K562 (cell line): ENCODE results near the gene LIMD2. TPM values are rescaled to one million over a fixed set of nuclear protein-coding genes. Genes with fewer than 3 reads are reported as not detected.

Experiments used
- ARNT ChIP-seq, 2 experiments: fragments of 450-650 bp; IDR thresholded peaks; 2 replicates each; pipeline ENCODE4 v1.6.1; 2016; ENCODE audit warnings: mild to moderate bottlenecking in 1 of 2
- CEBPG ChIP-seq, 3 experiments: fragments of 200-800 bp in 1 of 3; sonication (Bioruptor generic) in 1 of 3; sonication (generic) in 1 of 3; formaldehyde crosslinking in 1 of 3; IDR thresholded peaks in 2 of 3; conservative IDR thresholded peaks in 1 of 3; 2 replicates each; pipeline versions ENCODE4 v1.6.1 to v1.8.0; 2016 to 2022; ENCODE audit warnings: missing compliant biosample characterization in 2 of 3, missing genetic modification characterization in 2 of 3, mild to moderate bottlenecking in 1 of 3, missing genetic modification reagents in 1 of 3
- DPF2 ChIP-seq: fragments of 450-650 bp; IDR thresholded peaks from 2 replicates; pipeline ENCODE4 v1.6.1; 2016
- HNRNPK ChIP-seq: fragments of 200-400 bp; formaldehyde crosslinking; IDR thresholded peaks from one replicate; pipeline ENCODE4 v1.6.1; 2018; ENCODE audit warnings: mild to moderate bottlenecking, low read depth, low read length; ENCODE audit not compliant: poor library complexity, severe bottlenecking
- LEF1 ChIP-seq: fragments of 450-650 bp; IDR thresholded peaks from 2 replicates; pipeline ENCODE4 v1.6.1; 2016; ENCODE audit warnings: mild to moderate bottlenecking
- MCM7 ChIP-seq, 2 experiments: fragments of 450-650 bp; IDR thresholded peaks; 2 replicates each; pipeline ENCODE4 v1.6.1; 2016 to 2018
- NFATC3 ChIP-seq: fragments of 450-650 bp; IDR thresholded peaks from 2 replicates; pipeline ENCODE4 v1.6.1; 2017; ENCODE audit warnings: mild to moderate bottlenecking
- NFIC ChIP-seq: fragments of 450-650 bp; IDR thresholded peaks from 2 replicates; pipeline ENCODE4 v1.6.1; 2017; ENCODE audit warnings: mild to moderate bottlenecking, inconsistent platforms
- PCBP1 ChIP-seq: fragments of 200-400 bp; formaldehyde crosslinking; IDR thresholded peaks from 2 replicates; pipeline ENCODE4 v1.6.1; 2018; ENCODE audit warnings: mild to moderate bottlenecking, low read depth, low read length; ENCODE audit not compliant: poor library complexity, severe bottlenecking
- PTRF ChIP-seq: fragments of 450-650 bp; IDR thresholded peaks from 2 replicates; pipeline ENCODE4 v1.6.1; 2016; ENCODE audit warnings: mild to moderate bottlenecking, missing genetic modification characterization, missing compliant biosample characterization
- RBM14 ChIP-seq: fragments of 200-400 bp; formaldehyde crosslinking; IDR thresholded peaks from 2 replicates; pipeline ENCODE4 v1.6.1; 2018; ENCODE audit warnings: low read depth, mild to moderate bottlenecking, low read length, moderate library complexity, borderline replicate concordance; ENCODE audit not compliant: insufficient read depth
- RCOR1 ChIP-seq, 2 experiments: IDR thresholded peaks; 2 replicates each; pipeline ENCODE4 v1.6.1; 2012; ENCODE audit warnings: low read depth in 2 of 2, low read length in 2 of 2, borderline replicate concordance in 1 of 2, improper control_type of control experiment in 1 of 2
- RFX7 ChIP-seq: fragments of 250-450 bp; sonication (Bioruptor Pico); IDR thresholded peaks from 2 replicates; pipeline ENCODE4 v1.5.1; 2021; ENCODE audit warnings: mild to moderate bottlenecking
- SRSF9 ChIP-seq: fragments of 200-400 bp; formaldehyde crosslinking; IDR thresholded peaks from 2 replicates; pipeline ENCODE4 v1.6.1; 2017; ENCODE audit warnings: low read depth, low read length, borderline replicate concordance
- UBTF ChIP-seq, 2 experiments: IDR thresholded peaks; 2 replicates each; pipeline ENCODE4 v1.6.1; 2012; ENCODE audit warnings: improper control_type of control experiment in 2 of 2, low read depth in 2 of 2, low read length in 2 of 2, borderline replicate concordance in 1 of 2
- ZNF518B ChIP-seq: fragments of 250-450 bp; sonication (Bioruptor Pico); IDR thresholded peaks from 2 replicates; pipeline ENCODE4 v1.5.0; 2021; ENCODE audit warnings: mild to moderate bottlenecking, moderate library complexity
- ZNF561 ChIP-seq: fragments of 450-650 bp; formaldehyde crosslinking; conservative IDR thresholded peaks from 2 replicates; pipeline ENCODE4 v1.4.0; 2020; ENCODE audit warnings: mild to moderate bottlenecking, moderate library complexity
- ZNF639 ChIP-seq, 2 experiments: fragments of 200-800 bp in 1 of 2; sonication (Bioruptor generic) in 1 of 2; sonication (generic) in 1 of 2; formaldehyde crosslinking in 1 of 2; IDR thresholded peaks in 1 of 2; conservative IDR thresholded peaks in 1 of 2; 2 replicates each; pipeline versions ENCODE4 v1.5.0 to v1.6.1; 2016 to 2020; ENCODE audit warnings: missing compliant biosample characterization in 1 of 2, missing genetic modification characterization in 1 of 2, missing genetic modification reagents in 1 of 2
- ZNF785 ChIP-seq: fragments of 250-450 bp; sonication (Bioruptor Pico); IDR thresholded peaks from 2 replicates; pipeline ENCODE4 v1.4.0; 2020; ENCODE audit warnings: mild to moderate bottlenecking
- polyA plus RNA-seq, 8 experiments: library from polyadenylated mRNA; depleted of rRNA in 4 of 8; stranded (reverse) in 5 of 8; unstranded in 3 of 8; fragments of >200 nt; fragmentation: Nextera tagmentation in 2 of 8; fragmentation: Illumina TruSeq in 1 of 8; extraction: Ambion mirVana in 2 of 8; extraction: Trizol in 1 of 8; gene quantifications; 2 replicates each; pipeline versions ENCODE4 v1.2.1 to v1.2.3, GENCODE V29; 2011 to 2014; ENCODE audit warnings: inconsistent platforms in 1 of 8, missing spikeins in 1 of 8
- total RNA-seq, 7 experiments: library from RNA; depleted of rRNA in 6 of 7; stranded (reverse); fragments of >200 nt in 6 of 7; fragmentation: Illumina TruSeq in 2 of 7; extraction: Trizol in 2 of 7; gene quantifications; 2 replicates each; pipeline versions ENCODE4 v1.2.1 to v1.2.3, GENCODE V29; 2011 to 2021; ENCODE audit warnings: low replicate concordance in 1 of 7

The LIMD2 gene
- total and polyA plus RNA-seq, 9 of the 15 experiments (the other 6 are each of a cell fraction or from before 2014, with no cell fraction given), result 0.07 to 11.2 (median 2.8) TPM

DNA sequence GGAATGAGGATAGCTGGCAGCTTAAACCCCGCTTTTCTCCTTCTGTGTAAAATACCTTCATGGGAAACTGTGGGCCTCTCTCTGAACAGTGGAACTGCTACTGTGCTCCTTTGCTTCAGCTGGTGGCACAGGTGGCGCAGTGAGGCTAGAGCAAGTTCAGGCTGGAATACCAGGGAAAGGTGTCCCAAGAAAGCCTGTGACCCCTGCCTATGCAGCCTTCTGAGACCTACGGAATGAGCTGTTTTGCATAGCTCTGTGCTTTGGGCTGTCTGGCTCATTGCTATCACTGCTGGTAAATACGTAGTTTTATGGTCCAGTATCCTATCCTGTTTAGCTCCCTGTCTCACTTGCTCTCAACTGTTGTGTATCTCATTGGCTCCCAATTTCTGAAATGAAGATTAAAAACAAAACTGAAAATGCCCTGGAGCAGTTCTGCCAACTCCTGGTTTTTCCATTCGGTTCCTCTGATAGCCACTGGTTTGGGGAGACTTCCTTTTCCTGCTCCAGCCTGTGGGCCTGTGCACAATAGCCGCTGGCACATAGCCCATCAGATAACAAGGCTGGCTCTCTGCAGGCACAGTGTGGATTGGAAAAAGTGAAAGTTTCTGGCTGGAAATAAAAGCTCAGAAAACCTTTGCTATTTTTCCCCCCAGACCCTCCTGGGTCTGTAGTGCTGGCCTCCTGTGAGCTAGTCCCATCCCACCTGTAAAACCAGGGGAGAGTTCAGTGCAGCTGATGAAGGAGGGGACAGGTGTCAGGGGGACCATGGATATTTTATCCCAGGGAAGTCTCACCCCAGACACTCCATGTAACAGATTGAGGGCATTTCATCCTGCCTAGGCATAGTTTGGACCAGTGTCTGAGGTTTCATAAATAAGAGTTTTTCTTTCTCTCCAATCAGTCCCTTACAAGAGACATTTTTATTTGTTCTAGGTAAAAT lies 24.0 kb downstream of the LIMD2 start (continued):
- peak in 1 of 2 experiments; percentile 56; a peak in 1 of 4 replicates for TF ChIP-seq RCOR1 (IDR thresholded peaks at IDR 0.05; ENCODE audit: borderline replicate concordance in 1 of 2, low read depth in 2 of 2, low read length in 2 of 2)
- TF ChIP-seq LEF1, result peak; percentile 48; the same call in 1 of the 2 replicates
- 0 out of 2 replicates have a peak, but pooled peaks have one; percentile 36 for TF ChIP-seq NFATC3
- TF ChIP-seq ARNT (IDR thresholded peaks at IDR 0.05), result peak in 1 of 2 experiments; percentile 17; a peak in 1 of 4 replicates
- no peak for TF ChIP-seq HNRNPK
- no peak for TF ChIP-seq SRSF9
- no peak for TF ChIP-seq CEBPG (CRISPR knock-in tag; IDR thresholded peaks at IDR 0.05)
- TF ChIP-seq CEBPG (tag; conservative IDR thresholded peaks at IDR 0.05 in 1 of 2, IDR thresholded peaks at IDR 0.05 in 1 of 2), result no peak
- TF ChIP-seq NFIC, result peak; percentile 100
- TF ChIP-seq ZNF561, result no peak
- no peak for TF ChIP-seq ZNF518B (CRISPR knock-in tag)
- no peak for TF ChIP-seq PTRF
- TF ChIP-seq RBM14, result no peak
- no peak for TF ChIP-seq ZNF785 (CRISPR knock-in tag)
- no peak for TF ChIP-seq RFX7 (CRISPR knock-in tag)
- TF ChIP-seq PCBP1, result no peak
- TF ChIP-seq UBTF (IDR thresholded peaks at IDR 0.05; ENCODE audit: borderline replicate concordance in 1 of 2, low read depth in 2 of 2, low read length in 2 of 2), result peak in 1 of 2 experiments; percentile 78; a peak in 2 of 4 replicates
- peak; percentile 81 for TF ChIP-seq DPF2
- no peak for TF ChIP-seq MCM7 (IDR thresholded peaks at IDR 0.05)
- TF ChIP-seq ZNF639 (CRISPR knock-in tag; conservative IDR thresholded peaks at IDR 0.05 in 1 of 2, IDR thresholded peaks at IDR 0.05 in 1 of 2), result peak in 1 of 2 experiments; percentile 46; a peak in 1 of 4 replicates
